ENCODE results near the gene POLG.

DNA sequence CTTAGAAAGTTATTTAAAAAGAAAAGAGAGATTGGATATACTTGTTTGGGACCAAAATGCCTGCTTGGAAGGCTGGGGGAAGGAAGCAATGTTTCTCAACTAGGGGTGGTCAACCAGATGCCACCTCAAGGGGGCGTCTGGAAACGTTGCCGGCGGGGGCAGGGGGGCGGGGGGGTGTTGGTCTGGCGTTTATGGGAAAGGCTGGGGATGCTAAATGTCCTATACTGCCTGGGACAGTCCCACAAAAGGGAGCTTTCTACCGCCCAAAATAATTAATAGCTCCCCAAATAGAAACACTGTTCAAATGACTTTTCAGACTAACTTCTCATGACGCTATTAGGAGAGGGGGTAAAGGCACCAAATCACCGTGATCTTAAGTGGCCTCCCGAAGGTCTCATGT lies 2.2 kb downstream of the POLG start:
- TF ChIP-seq EZH2 (IDR thresholded peaks at IDR 0.05; ENCODE audit: borderline replicate concordance, low read depth, low read length, severe bottlenecking), result no peak
- peak; percentile 55 for TF ChIP-seq CTCF (IDR thresholded peaks at IDR 0.05; ENCODE audit: borderline replicate concordance, extremely low read depth, low read length, poor library complexity, severe bottlenecking)
